Prostate gland (tissue), 2 donors: Measurements from ENCODE around the gene BCL2L12. TPM values are rescaled to one million over a fixed set of nuclear protein-coding genes. Genes with fewer than 3 reads are reported as not detected.

Experiments used
- DNase-seq: peaks from one replicate; pipeline ENCODE4 v3.0.0-alpha.2; 2019; ENCODE audit warnings: low spot score
- H3K27ac ChIP-seq, 2 donors: fragments of 200-600 bp; sonication (generic); 2 replicates each; pipeline ENCODE4 v1.5.1; 2017 to 2019
- H3K27me3 ChIP-seq: fragments of 200-600 bp; sonication (generic); replicated peaks from 2 replicates; pipeline ENCODE4 v1.5.1; 2019; ENCODE audit not compliant: insufficient read depth
- H3K36me3 ChIP-seq, 2 donors: fragments of 200-600 bp; sonication (generic); 1 replicate in 1 of 2; 2 replicates in 1 of 2; pipeline versions ENCODE4 v1.5.1 to v1.8.1; 2017 to 2019
- H3K4me1 ChIP-seq: fragments of 200-600 bp; sonication (generic); replicated peaks from 2 replicates; pipeline ENCODE4 v1.5.1; 2019
- H3K4me3 ChIP-seq, 2 donors: fragments of 200-600 bp; sonication (generic); 2 replicates each; pipeline ENCODE4 v1.5.1; 2017 to 2019
- H3K9me3 ChIP-seq: fragments of 200-600 bp; sonication (generic); 2 replicates; pipeline ENCODE4 v1.5.1; 2017
- POLR2A ChIP-seq: fragments of 450-650 bp; IDR thresholded peaks from one replicate; pipeline ENCODE4 v1.6.1; 2016; ENCODE audit warnings: antibody characterized with exemption, mild to moderate bottlenecking
- POLR2AphosphoS5 ChIP-seq: sonication (generic); formaldehyde crosslinking; IDR thresholded peaks from one replicate; pipeline ENCODE4 v1.6.1; 2017; ENCODE audit warnings: antibody characterized with exemption
- WGBS: methylation state at CpG from one replicate; pipeline ENCODE4 v1.1.5; 2018; 5-methylcytosine and 5-hydroxymethylcytosine counted together
- intact Hi-C: fragments of 100-400 bp; cut with DNase I; formaldehyde crosslinking; loops from one replicate; pipeline ENCODE4 v1.14.2; 2022
- total RNA-seq, 2 donors: library from RNA; depleted of rRNA; stranded (reverse); fragments of >200 nt; gene quantifications; one replicate each; pipeline ENCODE4 v1.1.0, GENCODE V29; 2016
- TF ChIP-seq, protein P1 (sequence below), 4 experiments: fragments of 200-600 bp in 2 of 4; fragments of 450-650 bp in 2 of 4; sonication (generic) in 2 of 4; IDR thresholded peaks; 1 replicate in 3 of 4; 2 replicates in 1 of 4; pipeline ENCODE4 v1.5.1; 2016 to 2019; ENCODE audit warnings: antibody characterized with exemption in 4 of 4, mild to moderate bottlenecking in 2 of 4, moderate library complexity in 2 of 4

BCL2L12 gene
- total RNA-seq, 2 donors from 2014 or later, result 11.6 to 11.7 TPM

GRCh38 chr19:49685845-49686332 is 20.2 kb downstream of the BCL2L12 start:
- intact Hi-C loops, result no loop called here
- DNase-seq, result no peak
- H3K4me3 ChIP-seq, result no peak overlapping the region
- H3K27ac ChIP-seq, result no peak overlapping the region
- no peaks in the 10 kb centered on the region for H3K27me3 ChIP-seq
- no peaks in the 10 kb centered on the region for H3K4me1 ChIP-seq
- TF ChIP-seq, protein P1, sequence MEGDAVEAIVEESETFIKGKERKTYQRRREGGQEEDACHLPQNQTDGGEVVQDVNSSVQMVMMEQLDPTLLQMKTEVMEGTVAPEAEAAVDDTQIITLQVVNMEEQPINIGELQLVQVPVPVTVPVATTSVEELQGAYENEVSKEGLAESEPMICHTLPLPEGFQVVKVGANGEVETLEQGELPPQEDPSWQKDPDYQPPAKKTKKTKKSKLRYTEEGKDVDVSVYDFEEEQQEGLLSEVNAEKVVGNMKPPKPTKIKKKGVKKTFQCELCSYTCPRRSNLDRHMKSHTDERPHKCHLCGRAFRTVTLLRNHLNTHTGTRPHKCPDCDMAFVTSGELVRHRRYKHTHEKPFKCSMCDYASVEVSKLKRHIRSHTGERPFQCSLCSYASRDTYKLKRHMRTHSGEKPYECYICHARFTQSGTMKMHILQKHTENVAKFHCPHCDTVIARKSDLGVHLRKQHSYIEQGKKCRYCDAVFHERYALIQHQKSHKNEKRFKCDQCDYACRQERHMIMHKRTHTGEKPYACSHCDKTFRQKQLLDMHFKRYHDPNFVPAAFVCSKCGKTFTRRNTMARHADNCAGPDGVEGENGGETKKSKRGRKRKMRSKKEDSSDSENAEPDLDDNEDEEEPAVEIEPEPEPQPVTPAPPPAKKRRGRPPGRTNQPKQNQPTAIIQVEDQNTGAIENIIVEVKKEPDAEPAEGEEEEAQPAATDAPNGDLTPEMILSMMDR (IDR thresholded peaks at IDR 0.05), result no peak
- TF ChIP-seq POLR2AphosphoS5, result no peak
- H3K9me3 ChIP-seq, result no peaks in the 10 kb centered on the region
- peaks cover 9 to 29% of the 10 kb centered on the region in 2 donors for H3K36me3 ChIP-seq
- 58% methylated on average over 23 of the region's 23 CpGs for WGBS

DNA sequence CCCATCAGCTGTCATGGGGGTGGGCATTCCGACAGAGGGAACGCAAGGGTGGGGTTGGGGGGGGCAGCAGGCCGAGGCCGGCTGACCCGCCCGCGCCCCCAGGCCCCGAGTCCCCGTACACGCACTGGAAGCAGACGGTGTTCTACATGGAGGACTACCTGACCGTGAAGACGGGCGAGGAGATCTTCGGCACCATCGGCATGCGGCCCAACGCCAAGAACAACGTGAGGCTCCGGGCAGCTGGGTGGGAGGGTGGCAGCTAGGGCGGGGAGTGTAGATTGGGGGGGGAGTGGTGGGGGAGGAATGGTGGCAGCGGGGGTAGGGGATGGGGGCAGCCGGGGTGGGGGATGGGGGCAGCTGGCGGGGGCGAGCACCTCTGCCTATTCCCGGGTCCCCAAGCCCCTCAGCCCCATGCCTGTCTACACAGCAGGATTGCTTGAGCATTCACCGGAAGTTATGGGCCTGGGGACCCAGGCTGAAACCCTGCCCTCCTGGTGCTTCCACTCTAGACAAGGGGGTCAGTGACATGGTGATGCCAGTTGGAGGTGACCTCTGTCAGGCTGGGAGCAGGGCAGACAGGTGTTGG is 20.9 kb downstream of the BCL2L12 start:
- Histone ChIP-seq H3K9me3 (no peaks in the 10 kb centered on the region), H3K36me3 (peaks cover 9 to 29% of the 10 kb centered on the region in 2 donors), H3K4me1 (no peaks in the 10 kb centered on the region), H3K27ac (no peak overlapping the region), H3K27me3 (no peaks in the 10 kb centered on the region), H3K4me3 (no peak overlapping the region)
- intact Hi-C loops, result no loop called here
- TF ChIP-seq POLR2A, result no peak
- TF ChIP-seq, protein P1 (IDR thresholded peaks at IDR 0.05), result no peak
- no peak for TF ChIP-seq POLR2AphosphoS5
- 87% methylated on average over 21 of the region's 27 CpGs for WGBS
- DNase-seq, result no peak

- TF ChIP-seq, protein P1 (IDR thresholded peaks at IDR 0.05), result no peak
- TF ChIP-seq POLR2AphosphoS5, result no peak
- no peak for TF ChIP-seq POLR2A
These were observed 21.4 kb downstream of the BCL2L12 start for GRCh38 chr19:49687150-49687549.

DNA sequence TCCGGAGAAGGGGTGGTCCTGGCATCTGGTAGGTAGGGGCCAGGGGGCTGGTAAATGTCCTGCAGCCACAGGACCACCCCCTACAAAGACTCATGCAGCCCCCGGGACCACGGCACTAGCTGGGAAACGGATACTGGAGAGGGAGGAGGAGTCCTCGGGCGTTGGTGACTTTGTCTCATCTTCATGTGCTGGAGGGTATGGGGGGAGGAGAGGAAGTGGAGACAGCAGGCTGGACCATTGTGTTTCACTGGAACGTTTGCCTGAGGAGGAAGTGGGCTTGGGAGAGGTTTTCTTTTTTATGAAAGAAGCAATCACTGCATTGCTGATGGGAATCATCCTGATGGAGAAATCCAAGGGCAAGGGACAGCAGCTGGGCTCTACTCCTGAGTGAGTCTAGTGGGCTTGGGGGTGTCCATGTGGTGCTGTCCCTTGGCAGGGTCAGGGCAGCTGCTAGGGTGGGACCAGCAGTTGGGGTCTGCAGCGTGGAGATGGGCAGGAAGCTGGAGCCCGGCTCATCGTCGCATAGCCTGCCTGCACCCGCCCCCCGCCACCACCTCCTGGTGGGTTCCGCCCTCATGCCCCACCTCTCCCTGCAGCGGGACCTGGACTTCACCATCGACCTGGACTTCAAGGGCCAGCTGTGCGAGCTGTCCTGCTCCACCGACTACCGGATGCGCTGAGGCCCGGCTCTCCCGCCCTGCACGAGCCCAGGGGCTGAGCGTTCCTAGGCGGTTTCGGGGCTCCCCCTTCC is 22.0 kb downstream of the BCL2L12 start:
- Histone ChIP-seq H3K4me3 (no peak overlapping the region), H3K27ac (no peak overlapping the region), H3K36me3 (peaks cover 0 to 21% of the 10 kb centered on the region in 2 donors), H3K4me1 (no peaks in the 10 kb centered on the region), H3K27me3 (no peaks in the 10 kb centered on the region), H3K9me3 (no peaks in the 10 kb centered on the region)
- no peak for DNase-seq
- intact Hi-C loops, result no loop called here
- TF ChIP-seq POLR2AphosphoS5, result no peak
- TF ChIP-seq, protein P1 (IDR thresholded peaks at IDR 0.05), result no peak
- TF ChIP-seq POLR2A, result no peak
- 66% methylated on average over 26 of the region's 26 CpGs for WGBS

More at GRCh38 chr19:49687150-49687549, 21.4 kb downstream of the BCL2L12 start:
- Histone ChIP-seq H3K27ac (no peak overlapping the region), H3K4me3 (no peak overlapping the region), H3K9me3 (no peaks in the 10 kb centered on the region), H3K27me3 (no peaks in the 10 kb centered on the region), H3K4me1 (no peaks in the 10 kb centered on the region), H3K36me3 (peaks cover 4 to 25% of the 10 kb centered on the region in 2 donors)
- no peak for DNase-seq
- intact Hi-C loops, result no loop called here
- WGBS, result 65% methylated on average over 12 of the region's 12 CpGs
